Spleen (tissue), 7 donors: ENCODE measurements around the gene HDAC4.

Experiments
- POLR2A ChIP-seq, 3 donors: fragments of 450-650 bp; IDR thresholded peaks; one replicate each; pipeline ENCODE4 v1.5.1; 2017; ENCODE audit warnings: antibody characterized with exemption in 3 of 3, mild to moderate bottlenecking in 1 of 3
- POLR2AphosphoS5 ChIP-seq, 3 donors: sonication (generic); formaldehyde crosslinking; IDR thresholded peaks; one replicate each; pipeline ENCODE4 v1.5.1; 2017; ENCODE audit warnings: antibody characterized with exemption in 3 of 3
- TF ChIP-seq, protein P1 (sequence below), 11 experiments: fragments of 200-600 bp in 7 of 11; fragments of 450-650 bp in 4 of 11; sonication (generic) in 4 of 11; IDR thresholded peaks in 8 of 11; conservative IDR thresholded peaks in 3 of 11; 1 replicate in 7 of 11; 2 replicates in 4 of 11; pipeline versions ENCODE4 v1.4.0 to v1.8.0; 2016 to 2021; ENCODE audit warnings: antibody characterized with exemption in 11 of 11, inconsistent platforms in 4 of 11, mild to moderate bottlenecking in 1 of 11
- donor health status: DM: no; HTN: no; CAD: no; lungs with moderate emphysema.
- donor health status: DM: no; HTN: no; CAD: no.
- donor health status: DM: no; HTN: no; CAD: no.

GRCh38 chr2:239037559-239037910 is 363.3 kb downstream of the HDAC4 start:
- no peak for TF ChIP-seq POLR2A (IDR thresholded peaks at IDR 0.05)
- TF ChIP-seq, protein P1, sequence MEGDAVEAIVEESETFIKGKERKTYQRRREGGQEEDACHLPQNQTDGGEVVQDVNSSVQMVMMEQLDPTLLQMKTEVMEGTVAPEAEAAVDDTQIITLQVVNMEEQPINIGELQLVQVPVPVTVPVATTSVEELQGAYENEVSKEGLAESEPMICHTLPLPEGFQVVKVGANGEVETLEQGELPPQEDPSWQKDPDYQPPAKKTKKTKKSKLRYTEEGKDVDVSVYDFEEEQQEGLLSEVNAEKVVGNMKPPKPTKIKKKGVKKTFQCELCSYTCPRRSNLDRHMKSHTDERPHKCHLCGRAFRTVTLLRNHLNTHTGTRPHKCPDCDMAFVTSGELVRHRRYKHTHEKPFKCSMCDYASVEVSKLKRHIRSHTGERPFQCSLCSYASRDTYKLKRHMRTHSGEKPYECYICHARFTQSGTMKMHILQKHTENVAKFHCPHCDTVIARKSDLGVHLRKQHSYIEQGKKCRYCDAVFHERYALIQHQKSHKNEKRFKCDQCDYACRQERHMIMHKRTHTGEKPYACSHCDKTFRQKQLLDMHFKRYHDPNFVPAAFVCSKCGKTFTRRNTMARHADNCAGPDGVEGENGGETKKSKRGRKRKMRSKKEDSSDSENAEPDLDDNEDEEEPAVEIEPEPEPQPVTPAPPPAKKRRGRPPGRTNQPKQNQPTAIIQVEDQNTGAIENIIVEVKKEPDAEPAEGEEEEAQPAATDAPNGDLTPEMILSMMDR (IDR thresholded peaks at IDR 0.05 in 8 of 11, conservative IDR thresholded peaks at IDR 0.05 in 3 of 11) = no peak
- no peak for TF ChIP-seq POLR2AphosphoS5 (IDR thresholded peaks at IDR 0.05)
